H1 (cell line): ENCODE measurements around the gene ZDHHC19. TPM values are rescaled to one million over a fixed set of nuclear protein-coding genes. Genes with fewer than 3 reads are reported as not detected.

Experiments used
- CTCF ChIA-PET: fragments of 300-600 bp; sonication (Branson Sonifier 250); formaldehyde crosslinking; loops from one replicate; lab custom pipeline; 2021; ENCODE audit not compliant: partially characterized antibody; lab: Charles Lee
- POLR2A ChIA-PET: fragments of 300-600 bp; sonication (Branson Sonifier 250); formaldehyde crosslinking; loops from one replicate; lab custom pipeline; 2021; ENCODE audit warnings: inconsistent platforms; ENCODE audit not compliant: partially characterized antibody; lab: Charles Lee
- DNase-seq, 2 experiments: peaks; one replicate each; pipeline versions ENCODE4 v3.0.0 to v3.0.0-alpha.2; 2010 to 2022; ENCODE audit warnings: low spot score in 2 of 2, low read depth in 1 of 2, mixed read lengths in 1 of 2
- FAIRE-seq: peaks from 2 replicates; lab custom pipeline; 2011; peaks lifted over from hg19 to GRCh38; lab: Jason Lieb, UNC
- H2AFZ ChIP-seq: 2 replicates; pipeline ENCODE4 v1.8.1; 2012; ENCODE audit warnings: low read length, inconsistent platforms
- H2AK5ac ChIP-seq: 2 replicates; pipeline ENCODE4 v1.6.1; 2013; ENCODE audit warnings: low read depth, low read length
- H2BK120ac ChIP-seq: replicated peaks from 2 replicates; pipeline ENCODE3; 2013; ENCODE audit warnings: low read depth, low read length, inconsistent platforms
- H2BK12ac ChIP-seq: 2 replicates; pipeline ENCODE4 v1.6.1; 2013; ENCODE audit warnings: low read depth, low read length
- H2BK15ac ChIP-seq: 2 replicates; pipeline ENCODE4 v1.6.1; 2013; ENCODE audit warnings: low read length
- H2BK20ac ChIP-seq: 2 replicates; pipeline ENCODE4 v1.6.1; 2013; ENCODE audit warnings: low read length
- H2BK5ac ChIP-seq: 2 replicates; pipeline ENCODE4 v1.6.1; 2013; ENCODE audit warnings: low read depth, low read length
- H3K14ac ChIP-seq: 2 replicates; pipeline ENCODE4 v1.6.1; 2013; ENCODE audit warnings: inconsistent platforms; ENCODE audit not compliant: insufficient read length
- H3K18ac ChIP-seq: 2 replicates; pipeline ENCODE4 v1.6.1; 2013; ENCODE audit warnings: low read length; ENCODE audit errors: extremely low read depth
- H3K23ac ChIP-seq: 2 replicates; pipeline ENCODE4 v1.6.1; 2013; ENCODE audit warnings: inconsistent platforms; ENCODE audit not compliant: insufficient read length
- H3K23me2 ChIP-seq: 2 replicates; pipeline ENCODE4 v1.6.1; 2013; ENCODE audit warnings: low read depth, low read length
- H3K27ac ChIP-seq: 2 replicates; pipeline ENCODE4 v1.6.1; 2011; ENCODE audit warnings: low read depth, low read length, inconsistent platforms
- H3K27me3 ChIP-seq, 4 experiments: replicated peaks in 1 of 4; 1 replicate in 1 of 4; 2 replicates in 3 of 4; pipeline versions ENCODE4 v1.6.1 to v1.8.1; 2011 to 2013; ENCODE audit warnings: low read length in 3 of 4, mild to moderate bottlenecking in 3 of 4, inconsistent platforms in 2 of 4, mixed read lengths in 2 of 4, moderate library complexity in 1 of 4; ENCODE audit not compliant: control insufficient read depth in 3 of 4, insufficient read depth in 3 of 4; ENCODE audit errors: extremely low read depth in 1 of 4
- H3K36me3 ChIP-seq, 4 experiments: 2 replicates each; pipeline versions ENCODE4 v1.6.1 to v1.8.1; 2011 to 2013; ENCODE audit warnings: mild to moderate bottlenecking in 4 of 4, low read length in 3 of 4, moderate library complexity in 2 of 4, control low read depth in 1 of 4, inconsistent platforms in 1 of 4; ENCODE audit not compliant: insufficient read depth in 4 of 4, control insufficient read depth in 2 of 4
- H3K4ac ChIP-seq: replicated peaks from 2 replicates; pipeline ENCODE3; 2013; ENCODE audit warnings: low read length, low read depth, mixed read lengths, inconsistent platforms; ENCODE audit not compliant: insufficient read length
- H3K4me1 ChIP-seq, 4 experiments: replicated peaks in 1 of 4; 1 replicate in 1 of 4; 2 replicates in 3 of 4; pipeline versions ENCODE4 v1.6.1 to v1.8.1; 2011 to 2013; ENCODE audit warnings: low read length in 3 of 4, inconsistent platforms in 2 of 4, mixed read lengths in 1 of 4; ENCODE audit not compliant: insufficient read depth in 4 of 4, control insufficient read depth in 3 of 4
- H3K4me2 ChIP-seq, 2 experiments: 2 replicates each; pipeline versions ENCODE4 v1.6.1 to v1.8.1; 2011 to 2013; ENCODE audit warnings: low read depth in 2 of 2, low read length in 2 of 2, control low read depth in 1 of 2, inconsistent platforms in 1 of 2, mild to moderate bottlenecking in 1 of 2; ENCODE audit not compliant: insufficient read depth in 1 of 2
- H3K4me3 ChIP-seq, 4 experiments: fragments of 200-600, 300-600 bp in 1 of 4; sonication (generic), shearing (Covaris generic), sonication (Bioruptor Twin) in 1 of 4; 2 replicates each; pipeline versions ENCODE4 v1.5.1 to v1.8.1; 2011 to 2016; ENCODE audit warnings: low read length in 4 of 4, low read depth in 3 of 4, control low read depth in 2 of 4, inconsistent platforms in 2 of 4, mild to moderate bottlenecking in 2 of 4, mixed read lengths in 1 of 4, moderate library complexity in 1 of 4; ENCODE audit not compliant: insufficient read depth in 2 of 4; ENCODE audit errors: extremely low read depth in 1 of 4
- H3K56ac ChIP-seq: replicated peaks from 2 replicates; pipeline ENCODE3; 2013; ENCODE audit warnings: low read depth, mild to moderate bottlenecking, mixed read lengths, low read length, inconsistent platforms; ENCODE audit not compliant: insufficient read length
- H3K79me1 ChIP-seq: 2 replicates; pipeline ENCODE4 v1.6.1; 2013; ENCODE audit warnings: low read depth, low read length, control low read depth
- H3K79me2 ChIP-seq, 2 experiments: 2 replicates each; pipeline versions ENCODE4 v1.6.1 to v1.8.1; 2012 to 2013; ENCODE audit warnings: low read length in 2 of 2, mild to moderate bottlenecking in 2 of 2, inconsistent platforms in 1 of 2; ENCODE audit not compliant: insufficient read depth in 2 of 2, control insufficient read depth in 1 of 2
- H3K9ac ChIP-seq, 4 experiments: replicated peaks in 1 of 4; 1 replicate in 1 of 4; 2 replicates in 3 of 4; pipeline versions ENCODE4 v1.6.1 to v1.8.1; 2011 to 2013; ENCODE audit warnings: low read depth in 3 of 4, low read length in 3 of 4, control low read depth in 2 of 4, mild to moderate bottlenecking in 2 of 4, moderate library complexity in 2 of 4, inconsistent platforms in 1 of 4; ENCODE audit errors: extremely low read depth in 1 of 4
- H3K9me3 ChIP-seq, 2 experiments: 2 replicates each; pipeline versions ENCODE4 v1.6.1 to v1.8.1; 2012 to 2013; ENCODE audit warnings: mild to moderate bottlenecking in 2 of 2, moderate library complexity in 2 of 2, control low read depth in 1 of 2, inconsistent platforms in 1 of 2, low read depth in 1 of 2, low read length in 1 of 2, mixed read lengths in 1 of 2; ENCODE audit not compliant: insufficient read depth in 2 of 2
- H4K20me1 ChIP-seq, 2 experiments: replicated peaks in 1 of 2; 2 replicates each; pipeline versions ENCODE3 to v1.8.1; 2011 to 2013; ENCODE audit warnings: inconsistent platforms in 2 of 2, low read length in 2 of 2, mild to moderate bottlenecking in 1 of 2; ENCODE audit not compliant: insufficient read depth in 2 of 2, control insufficient read depth in 1 of 2
- H4K5ac ChIP-seq: 2 replicates; pipeline ENCODE4 v1.6.1; 2013; ENCODE audit warnings: low read length, low read depth, mixed read lengths, inconsistent platforms; ENCODE audit not compliant: insufficient read length
- H4K8ac ChIP-seq: 2 replicates; pipeline ENCODE4 v1.8.0; 2013; ENCODE audit warnings: mild to moderate bottlenecking, moderate library complexity, low read length, inconsistent platforms; ENCODE audit not compliant: insufficient read depth; ENCODE audit errors: extremely low read depth
- H4K91ac ChIP-seq: replicated peaks from 2 replicates; pipeline ENCODE3; 2013; ENCODE audit warnings: low read length, mixed read lengths, inconsistent platforms; ENCODE audit not compliant: insufficient read length
- CBX8 ChIP-seq: fragments of 300-800, 300-1000 bp; sonication (generic); IDR thresholded peaks from 2 replicates; pipeline ENCODE4 v1.7.1; 2016; ENCODE audit warnings: low read depth, low read length, borderline replicate concordance
- CREB1 ChIP-seq: IDR thresholded peaks from 2 replicates; pipeline ENCODE4 v1.6.1; 2012; ENCODE audit warnings: inconsistent platforms
- HDAC6 ChIP-seq: IDR thresholded peaks from one replicate; pipeline ENCODE4 v1.7.1; 2012; ENCODE audit warnings: low read depth, mild to moderate bottlenecking, inconsistent platforms, low read length, moderate library complexity
- KDM5A ChIP-seq: fragments of 200-600 bp; IDR thresholded peaks from 2 replicates; pipeline ENCODE4 v1.7.1; 2012; ENCODE audit warnings: mild to moderate bottlenecking, low read length, inconsistent platforms, mixed read lengths
- RBBP5 ChIP-seq: IDR thresholded peaks from 2 replicates; pipeline ENCODE4 v1.7.1; 2012; ENCODE audit warnings: low read depth, mild to moderate bottlenecking, inconsistent platforms, low read length, moderate library complexity, borderline replicate concordance
- SIN3A ChIP-seq, 2 experiments: IDR thresholded peaks in 1 of 2; conservative IDR thresholded peaks in 1 of 2; 2 replicates each; pipeline ENCODE4 v1.6.1; 2011 to 2012; ENCODE audit warnings: low read length in 2 of 2, improper control_type of control experiment in 1 of 2, low read depth in 1 of 2, mild to moderate bottlenecking in 1 of 2
- TAF7 ChIP-seq: optimal IDR thresholded peaks from 2 replicates; pipeline ENCODE3; 2011; ENCODE audit warnings: low read depth, mild to moderate bottlenecking, inconsistent platforms, low read length, moderate library complexity, borderline replicate concordance
- WGBS, 2 experiments: shearing (Covaris generic) in 1 of 2; methylation state at CpG; one replicate each; pipeline versions ENCODE4 v1.1.6 to v1.1.7; 2013 to 2015; ENCODE audit warnings: low lambda C conversion rate in 2 of 2, mixed read lengths in 2 of 2, inconsistent platforms in 1 of 2, low coverage in 1 of 2, missing lambda C conversion rate in 1 of 2; ENCODE audit not compliant: insufficient replicate concordance in 2 of 2, insufficient coverage in 1 of 2, insufficient read length in 1 of 2; ENCODE audit errors: extremely low coverage in 1 of 2, missing lambda C conversion rate in 1 of 2; 5-methylcytosine and 5-hydroxymethylcytosine counted together
- polyA plus RNA-seq, 7 experiments: library from polyadenylated mRNA; depleted of rRNA in 3 of 7; stranded (reverse) in 5 of 7; unstranded in 2 of 7; fragments of >200 nt in 5 of 7; fragments of 200-250 nt in 2 of 7; gene quantifications; 1 replicate in 5 of 7; 2 replicates in 1 of 7; 4 replicates in 1 of 7; pipeline versions ENCODE4 v1.2.1 to v1.2.3, GENCODE V29; 2011 to 2013; ENCODE audit warnings: missing spikeins in 2 of 7, mixed read lengths in 2 of 7
- total RNA-seq: library from RNA; stranded (reverse); fragmentation: NEBNext Ultra II Directional; extraction: Animal tissue kit (Norgen Biotek cat#: 25700); gene quantifications from 2 replicates; pipeline ENCODE4 v1.2.1, GENCODE V29; 2021

Gene ZDHHC19
- total and polyA plus RNA-seq, 2 of the 8 experiments (the other 6 are each of a cell fraction or from before 2014, with no cell fraction given), result 2.5 to 4.1 TPM

DNA sequence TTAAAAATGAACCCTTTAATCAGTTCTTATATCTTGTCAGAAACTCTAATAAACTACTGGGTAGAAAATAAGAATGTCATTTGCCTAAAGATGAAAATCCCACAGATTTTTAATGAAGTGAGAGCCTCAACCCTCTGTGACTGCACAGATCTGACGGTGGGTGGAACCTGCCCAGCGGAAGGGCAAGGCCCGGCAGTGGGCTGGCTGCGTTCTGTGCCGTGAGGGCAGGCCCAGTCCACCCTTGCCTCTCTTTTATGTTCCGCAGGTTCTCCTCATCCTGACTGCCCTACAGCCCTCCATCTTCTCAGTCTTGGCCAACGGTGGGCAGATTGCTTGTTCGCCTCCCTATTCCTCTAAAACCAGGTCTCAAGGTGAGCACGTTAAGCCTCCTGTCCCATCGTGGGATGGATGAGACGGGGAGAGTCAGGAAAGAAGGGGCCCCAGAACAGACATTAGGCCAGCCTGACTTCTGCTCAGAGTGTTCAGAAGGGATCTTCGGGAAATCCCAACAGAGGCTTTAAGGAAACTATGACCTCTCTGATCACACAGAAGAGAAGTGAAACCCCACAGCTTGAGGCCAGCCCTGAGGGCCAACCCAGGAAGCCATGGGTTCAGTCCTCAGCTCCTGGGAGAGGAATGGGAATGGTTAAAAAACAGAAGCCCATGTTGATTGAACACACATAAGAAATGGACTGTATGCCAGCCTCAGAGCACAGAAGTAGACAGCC is 21.1 kb upstream of the ZDHHC19 start:
- Histone ChIP-seq H3K4me3 (no peak overlapping the region), H3K18ac (no peak overlapping the region), H3K4me1 (peaks cover 0 to 5% (median 0%) of the 10 kb centered on the region in 4 experiments; a peak in 1 of 7 replicates), H2BK120ac (no peak overlapping the region), H2BK20ac (no peak overlapping the region), H3K9me3 (no peaks in the 10 kb centered on the region), H3K23ac (no peak overlapping the region), H3K9ac (no peak overlapping the region), H3K36me3 (peaks cover 0 to 2% (median 0%) of the 10 kb centered on the region in 4 experiments; a peak in 1 of 8 replicates), H3K23me2 (no peaks in the 10 kb centered on the region), H3K27me3 (no peaks in the 10 kb centered on the region), H4K91ac (no peak overlapping the region), H3K14ac (no peak overlapping the region), H3K27ac (no peak overlapping the region), H3K79me2 (no peaks in the 10 kb centered on the region), H2BK5ac (no peak overlapping the region), H4K5ac (no peak overlapping the region), H3K4ac (no peak overlapping the region), H2BK15ac (no peak overlapping the region), H3K79me1 (no peaks in the 10 kb centered on the region), H2BK12ac (no peak overlapping the region), H3K56ac (no peak overlapping the region), H2AFZ (no peak overlapping the region), H3K4me2 (no peak overlapping the region), H4K8ac (no peak overlapping the region; the same call in 1 of the 2 replicates), H2AK5ac (no peak overlapping the region), H4K20me1 (no peaks in the 10 kb centered on the region)
- FAIRE-seq (no peak), DNase-seq (no peak)
- POLR2A ChIA-PET, result interaction anchor here (0.6 kb wide), 1 partner anchor 17 kb away, joined by 3 read pairs; no protein-coding TSS in a partner anchor
- CTCF ChIA-PET, result interaction anchor here (1.2 to 1.5 kb wide), 2 partner anchors 21 to 37 kb away, joined by 3 read pairs; no protein-coding TSS in a partner anchor
- 92% methylated on average over 12 of the region's 12 CpGs; no CpG with 5 or more reads in 1 of the 2 experiments for WGBS, 2 experiments
- TF ChIP-seq KDM5A (no peak), CBX8 (no peak), CREB1 (no peak), TAF7 (no peak), HDAC6 (no peak), SIN3A (conservative IDR thresholded peaks at IDR 0.05 in 1 of 2, IDR thresholded peaks at IDR 0.05 in 1 of 2; ENCODE audit: low read depth in 1 of 2, low read length in 2 of 2) (no peak), RBBP5 (no peak)
